BE2C (cell line): ENCODE results near the gene APBB1IP.
"Not testable (repeated sequence)": the region's sequence is repeated elsewhere in the genome, so short reads cannot be mapped to it uniquely, and the experiment has no call there.

Source experiments
- DNase-seq: peaks from one replicate; pipeline ENCODE4 v3.0.0-alpha.2; 2020
- H3K27me3 ChIP-seq: fragments of 250-450 bp; sonication (Bioruptor Pico); 2 replicates; pipeline ENCODE4 v1.5.1; 2020; ENCODE audit warnings: mild to moderate bottlenecking
- H3K36me3 ChIP-seq: fragments of 250-450 bp; sonication (Bioruptor Pico); 2 replicates; pipeline ENCODE4 v1.5.1; 2020; ENCODE audit warnings: mild to moderate bottlenecking
- H3K4me1 ChIP-seq: fragments of 250-450 bp; sonication (Bioruptor Pico); 2 replicates; pipeline ENCODE4 v1.5.1; 2020
- H3K4me3 ChIP-seq: 2 replicates; pipeline ENCODE4 v1.5.1; 2011; ENCODE audit warnings: low read depth, low read length
- H3K9me3 ChIP-seq: fragments of 250-450 bp; sonication (Bioruptor Pico); 2 replicates; pipeline ENCODE4 v1.5.1; 2020
- CTCF ChIP-seq: IDR thresholded peaks from 2 replicates; pipeline ENCODE4 v1.5.1; 2012; ENCODE audit warnings: mild to moderate bottlenecking, low read depth, low read length

The APBB1IP gene

GRCh38 chr10:26579256-26580063, 141.3 kb downstream of the APBB1IP start:
- no peak for DNase-seq
- H3K36me3 ChIP-seq: no peaks in the 10 kb centered on the region
- H3K9me3 ChIP-seq: no peaks in the 10 kb centered on the region
- TF ChIP-seq CTCF: no peak
- H3K4me1 ChIP-seq: no peaks in the 10 kb centered on the region
- H3K27me3 ChIP-seq: no peaks in the 10 kb centered on the region
- H3K4me3 ChIP-seq: no peak overlapping the region

DNA sequence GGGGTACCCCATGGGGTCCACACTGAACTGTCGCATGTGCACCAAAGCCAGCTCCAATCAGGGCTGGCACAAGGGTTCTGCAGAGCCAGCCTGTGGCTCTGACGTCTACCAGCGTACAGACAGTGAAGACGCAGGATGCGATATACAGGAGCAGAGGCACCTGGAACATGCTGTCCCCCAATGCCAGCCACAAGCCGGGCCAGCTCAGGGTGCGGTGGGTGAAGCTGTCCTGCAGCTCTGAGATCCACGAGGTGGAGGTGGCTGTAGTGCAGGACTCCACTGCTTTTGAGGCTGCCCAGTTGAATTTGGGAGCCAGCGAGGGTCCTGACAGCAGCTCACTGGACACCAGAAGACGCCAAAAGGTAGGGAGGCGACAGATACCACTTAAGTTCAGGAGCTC, 148.1 kb downstream of the APBB1IP start:
- Histone ChIP-seq H3K36me3 (no peaks in the 10 kb centered on the region), H3K27me3 (0 out of 2 replicates have a peak, but pooled peaks cover 3% of the 10 kb centered on the region), H3K4me1 (no peaks in the 10 kb centered on the region), H3K9me3 (no peaks in the 10 kb centered on the region), H3K4me3 (no peak overlapping the region)
- no peak for TF ChIP-seq CTCF
- DNase-seq: no peak

DNA sequence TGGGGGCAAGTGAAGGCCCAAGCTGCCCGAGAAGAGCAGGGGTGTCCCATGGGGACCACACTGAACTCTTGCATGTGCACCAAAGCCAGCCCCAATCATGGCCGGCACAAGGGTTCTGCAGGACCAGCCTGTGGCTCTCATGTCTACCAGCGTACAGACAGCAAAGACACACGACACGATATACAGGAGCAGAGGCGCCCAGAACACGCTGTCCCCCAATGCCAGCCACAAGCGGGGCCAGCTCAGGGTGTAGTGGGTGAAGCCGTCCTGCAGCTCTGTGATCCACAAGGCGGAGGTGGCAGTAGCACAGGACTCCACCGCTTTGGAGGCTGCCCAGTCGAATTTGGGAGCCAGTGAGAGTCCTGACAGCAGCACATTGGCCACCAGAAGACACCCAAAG, 150.5 kb downstream of the APBB1IP start:
- H3K36me3 ChIP-seq: no peaks in the 10 kb centered on the region
- DNase-seq: no peak
- H3K4me3 ChIP-seq: no peak overlapping the region
- H3K27me3 ChIP-seq: peaks cover 3% of the 10 kb centered on the region; the same call in 1 of the 2 replicates
- TF ChIP-seq CTCF: no peak
- H3K9me3 ChIP-seq: no peaks in the 10 kb centered on the region
- H3K4me1 ChIP-seq: no peaks in the 10 kb centered on the region

GRCh38 chr10:26589813-26590212, 151.7 kb downstream of the APBB1IP start:
- DNase-seq, H3K9me3 ChIP-seq, H3K36me3 ChIP-seq, H3K4me3 ChIP-seq, H3K27me3 ChIP-seq, H3K4me1 ChIP-seq: not testable (repeated sequence)

GRCh38 chr10:26593896-26594295, 155.8 kb downstream of the APBB1IP start:
- Histone ChIP-seq H3K4me1 (no peaks in the 10 kb centered on the region), H3K27me3 (peaks cover 5% of the 10 kb centered on the region; the same call in 1 of the 2 replicates), H3K9me3 (no peaks in the 10 kb centered on the region), H3K36me3 (no peaks in the 10 kb centered on the region), H3K4me3 (no peak overlapping the region)
- no peak for TF ChIP-seq CTCF
- no peak for DNase-seq

GRCh38 chr10:26603283-26603682, 165.1 kb downstream of the APBB1IP start:
- H3K4me3 ChIP-seq, H3K9me3 ChIP-seq, H3K4me1 ChIP-seq, DNase-seq, H3K36me3 ChIP-seq, H3K27me3 ChIP-seq: not testable (repeated sequence)

- H3K36me3 ChIP-seq, H3K4me3 ChIP-seq, DNase-seq, H3K27me3 ChIP-seq, H3K9me3 ChIP-seq, H3K4me1 ChIP-seq: not testable (repeated sequence)
These were observed 166.4 kb downstream of the APBB1IP start for GRCh38 chr10:26604320-26605093.
